HepG2 (cell line): ENCODE results near the gene ST6GALNAC4. TPM values are rescaled to one million over a fixed set of nuclear protein-coding genes. Genes with fewer than 3 reads are reported as not detected.

Experiments used
- AGO2 ChIP-seq: fragments of 200-400 bp; formaldehyde crosslinking; optimal IDR thresholded peaks from 2 replicates; pipeline ENCODE3; 2017; ENCODE audit warnings: mild to moderate bottlenecking, low read depth, low read length, moderate library complexity
- AKAP8 ChIP-seq: sonication (generic); formaldehyde crosslinking; IDR thresholded peaks from 2 replicates; pipeline ENCODE4 v1.5.1; 2020; ENCODE audit warnings: mild to moderate bottlenecking, missing genetic modification reagents
- EED ChIP-seq: sonication (generic); formaldehyde crosslinking; IDR thresholded peaks from 2 replicates; pipeline ENCODE4 v1.5.0; 2020; ENCODE audit warnings: mild to moderate bottlenecking, missing genetic modification reagents
- FLYWCH1 ChIP-seq: sonication (generic); formaldehyde crosslinking; IDR thresholded peaks from 2 replicates; pipeline ENCODE4 v1.8.1; 2023; ENCODE audit warnings: mild to moderate bottlenecking, missing genetic modification reagents
- GATAD2A ChIP-seq: IDR thresholded peaks from 2 replicates; pipeline ENCODE4 v1.6.1; 2016
- HOXA7 ChIP-seq: sonication (generic); formaldehyde crosslinking; IDR thresholded peaks from 2 replicates; pipeline ENCODE4 v1.8.1; 2022; ENCODE audit warnings: mild to moderate bottlenecking, missing genetic modification reagents, moderate library complexity
- HOXA9 ChIP-seq: sonication (generic); formaldehyde crosslinking; IDR thresholded peaks from 2 replicates; pipeline ENCODE4 v1.8.1; 2022; ENCODE audit warnings: missing genetic modification reagents, mild to moderate bottlenecking, moderate library complexity, borderline replicate concordance
- KLF9 ChIP-seq: IDR thresholded peaks from 2 replicates; pipeline ENCODE4 v1.6.1; 2016; ENCODE audit warnings: low read depth
- LCORL ChIP-seq, 2 experiments: fragments of 450-650 bp in 1 of 2; sonication (generic) in 1 of 2; formaldehyde crosslinking in 1 of 2; IDR thresholded peaks; 2 replicates each; pipeline versions ENCODE4 v1.5.0 to v1.6.1; 2017 to 2020; ENCODE audit warnings: antibody characterized with exemption in 1 of 2, missing genetic modification reagents in 1 of 2
- MAF1 ChIP-seq: sonication (generic); formaldehyde crosslinking; IDR thresholded peaks from 2 replicates; pipeline ENCODE4 v1.5.0; 2020; ENCODE audit warnings: missing genetic modification reagents, borderline replicate concordance
- MBD4 ChIP-seq: IDR thresholded peaks from 2 replicates; pipeline ENCODE4 v1.6.1; 2012; ENCODE audit warnings: low read length, inconsistent platforms, borderline replicate concordance
- MTF1 ChIP-seq: sonication (generic); formaldehyde crosslinking; IDR thresholded peaks from 2 replicates; pipeline ENCODE4 v1.5.0; 2020; ENCODE audit warnings: missing genetic modification reagents
- SAFB2 ChIP-seq: sonication (generic); formaldehyde crosslinking; IDR thresholded peaks from 2 replicates; pipeline ENCODE4 v1.5.1; 2020; ENCODE audit warnings: missing genetic modification reagents, low read depth, mild to moderate bottlenecking, borderline replicate concordance
- SNAPC2 ChIP-seq: sonication (generic); formaldehyde crosslinking; IDR thresholded peaks from 2 replicates; pipeline ENCODE4 v1.8.1; 2022; ENCODE audit warnings: mild to moderate bottlenecking, missing genetic modification reagents
- THYN1 ChIP-seq: sonication (generic); formaldehyde crosslinking; IDR thresholded peaks from 2 replicates; pipeline ENCODE4 v1.8.1; 2023; ENCODE audit warnings: low read depth, mild to moderate bottlenecking, moderate library complexity, missing genetic modification reagents, borderline replicate concordance
- TOE1 ChIP-seq: sonication (generic); formaldehyde crosslinking; IDR thresholded peaks from 2 replicates; pipeline ENCODE4 v1.4.0; 2020; ENCODE audit warnings: mild to moderate bottlenecking, missing genetic modification reagents
- XBP1 ChIP-seq: sonication (generic); formaldehyde crosslinking; IDR thresholded peaks from 2 replicates; pipeline ENCODE4 v1.5.0; 2020; ENCODE audit warnings: missing genetic modification reagents
- ZFP36L1 ChIP-seq: sonication (generic); formaldehyde crosslinking; IDR thresholded peaks from 2 replicates; pipeline ENCODE4 v1.8.0; 2022; ENCODE audit warnings: mild to moderate bottlenecking, missing genetic modification reagents, moderate library complexity
- ZNF207 ChIP-seq: fragments of 450-650 bp; IDR thresholded peaks from 2 replicates; pipeline ENCODE4 v1.6.1; 2016; ENCODE audit warnings: antibody characterized with exemption, borderline replicate concordance
- ZNF552 ChIP-seq: sonication (generic); formaldehyde crosslinking; IDR thresholded peaks from 2 replicates; pipeline ENCODE4 v1.9.0; 2022; ENCODE audit warnings: missing genetic modification reagents, mild to moderate bottlenecking, borderline replicate concordance
- ZNF569 ChIP-seq: sonication (generic); formaldehyde crosslinking; IDR thresholded peaks from 2 replicates; pipeline ENCODE4 v1.5.0; 2020; ENCODE audit warnings: mild to moderate bottlenecking, missing genetic modification reagents, moderate library complexity, borderline replicate concordance
- ZNF747 ChIP-seq: sonication (generic); formaldehyde crosslinking; IDR thresholded peaks from 2 replicates; pipeline ENCODE4 v1.8.1; 2023; ENCODE audit warnings: missing genetic modification reagents, mild to moderate bottlenecking, borderline replicate concordance
- ZNF780A ChIP-seq: sonication (generic); formaldehyde crosslinking; IDR thresholded peaks from 2 replicates; pipeline ENCODE4 v1.8.0; 2022; ENCODE audit warnings: mild to moderate bottlenecking, missing genetic modification reagents, moderate library complexity
- polyA plus RNA-seq, 8 experiments: library from polyadenylated mRNA; depleted of rRNA in 3 of 8; stranded (reverse) in 7 of 8; unstranded in 1 of 8; fragments of >200 nt; fragmentation: Illumina TruSeq in 4 of 8; extraction: Trizol in 4 of 8; gene quantifications; 2 replicates each; pipeline versions ENCODE4 v1.2.1 to v1.2.3, GENCODE V29; 2011 to 2016; ENCODE audit warnings: low read depth in 4 of 8, missing spikeins in 1 of 8, mixed read lengths in 1 of 8; ENCODE audit not compliant: insufficient read depth in 1 of 8
- total RNA-seq, 5 experiments: library from RNA; depleted of rRNA; stranded (reverse); fragments of >200 nt; fragmentation: Illumina TruSeq; extraction: Trizol; gene quantifications; 2 replicates each; pipeline ENCODE4 v1.2.3, GENCODE V29; 2016; ENCODE audit warnings: low read depth in 1 of 5
- TF ChIP-seq, protein P1 (sequence below): sonication (generic); formaldehyde crosslinking; IDR thresholded peaks from 2 replicates; pipeline ENCODE4 v1.4.0; 2020; ENCODE audit warnings: mild to moderate bottlenecking, missing genetic modification reagents

Gene ST6GALNAC4
- total and polyA plus RNA-seq, 2 of the 13 experiments (the other 11 are each of a cell fraction or from before 2014, with no cell fraction given): 18.8 to 27.7 TPM

DNA sequence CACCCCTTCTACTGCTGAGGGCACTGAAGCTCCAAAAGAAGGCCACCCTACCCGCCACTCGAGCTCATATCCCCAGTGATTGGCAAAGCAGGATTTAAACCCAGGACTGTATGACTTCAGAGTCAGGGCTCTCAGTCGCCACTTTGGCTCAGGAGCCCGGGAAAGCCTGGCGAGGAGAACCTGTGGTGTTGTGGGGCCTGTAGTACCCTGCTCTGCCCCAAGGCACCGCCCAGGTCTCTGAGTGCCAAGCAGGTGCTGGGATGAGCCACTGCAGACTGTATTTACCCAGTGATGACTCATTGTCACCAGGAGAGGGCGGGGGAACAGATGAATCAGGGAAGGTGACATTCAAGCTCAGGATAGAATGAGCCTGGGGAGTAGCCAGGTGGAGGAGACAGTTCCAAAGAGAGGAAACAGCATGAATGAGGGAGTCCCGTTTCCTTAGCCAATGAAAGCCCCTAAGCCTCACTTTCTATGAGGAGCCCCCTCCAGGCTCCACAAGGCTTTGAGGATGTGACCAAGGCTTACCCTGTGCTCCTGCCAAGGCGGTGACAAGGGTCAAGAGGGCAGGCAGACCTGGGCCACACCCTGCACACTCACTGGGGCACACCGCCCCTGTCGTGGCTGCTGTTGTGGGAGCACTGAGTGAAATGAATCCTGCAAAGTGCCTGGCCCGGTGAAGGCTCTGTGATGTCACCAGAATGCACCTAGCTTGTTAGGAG, 38.6 kb upstream of the ST6GALNAC4 start (continued):
- TF ChIP-seq ZNF207: no peak
- no peak for TF ChIP-seq TOE1 (CRISPR knock-in tag)
- TF ChIP-seq MTF1 (CRISPR knock-in tag): no peak
- no peak for TF ChIP-seq EED (CRISPR knock-in tag)
- no peak for TF ChIP-seq SAFB2
- TF ChIP-seq AKAP8: no peak
- no peak for TF ChIP-seq HOXA7
- no peak for TF ChIP-seq AGO2
- no peak for TF ChIP-seq FLYWCH1
- TF ChIP-seq, protein P1, sequence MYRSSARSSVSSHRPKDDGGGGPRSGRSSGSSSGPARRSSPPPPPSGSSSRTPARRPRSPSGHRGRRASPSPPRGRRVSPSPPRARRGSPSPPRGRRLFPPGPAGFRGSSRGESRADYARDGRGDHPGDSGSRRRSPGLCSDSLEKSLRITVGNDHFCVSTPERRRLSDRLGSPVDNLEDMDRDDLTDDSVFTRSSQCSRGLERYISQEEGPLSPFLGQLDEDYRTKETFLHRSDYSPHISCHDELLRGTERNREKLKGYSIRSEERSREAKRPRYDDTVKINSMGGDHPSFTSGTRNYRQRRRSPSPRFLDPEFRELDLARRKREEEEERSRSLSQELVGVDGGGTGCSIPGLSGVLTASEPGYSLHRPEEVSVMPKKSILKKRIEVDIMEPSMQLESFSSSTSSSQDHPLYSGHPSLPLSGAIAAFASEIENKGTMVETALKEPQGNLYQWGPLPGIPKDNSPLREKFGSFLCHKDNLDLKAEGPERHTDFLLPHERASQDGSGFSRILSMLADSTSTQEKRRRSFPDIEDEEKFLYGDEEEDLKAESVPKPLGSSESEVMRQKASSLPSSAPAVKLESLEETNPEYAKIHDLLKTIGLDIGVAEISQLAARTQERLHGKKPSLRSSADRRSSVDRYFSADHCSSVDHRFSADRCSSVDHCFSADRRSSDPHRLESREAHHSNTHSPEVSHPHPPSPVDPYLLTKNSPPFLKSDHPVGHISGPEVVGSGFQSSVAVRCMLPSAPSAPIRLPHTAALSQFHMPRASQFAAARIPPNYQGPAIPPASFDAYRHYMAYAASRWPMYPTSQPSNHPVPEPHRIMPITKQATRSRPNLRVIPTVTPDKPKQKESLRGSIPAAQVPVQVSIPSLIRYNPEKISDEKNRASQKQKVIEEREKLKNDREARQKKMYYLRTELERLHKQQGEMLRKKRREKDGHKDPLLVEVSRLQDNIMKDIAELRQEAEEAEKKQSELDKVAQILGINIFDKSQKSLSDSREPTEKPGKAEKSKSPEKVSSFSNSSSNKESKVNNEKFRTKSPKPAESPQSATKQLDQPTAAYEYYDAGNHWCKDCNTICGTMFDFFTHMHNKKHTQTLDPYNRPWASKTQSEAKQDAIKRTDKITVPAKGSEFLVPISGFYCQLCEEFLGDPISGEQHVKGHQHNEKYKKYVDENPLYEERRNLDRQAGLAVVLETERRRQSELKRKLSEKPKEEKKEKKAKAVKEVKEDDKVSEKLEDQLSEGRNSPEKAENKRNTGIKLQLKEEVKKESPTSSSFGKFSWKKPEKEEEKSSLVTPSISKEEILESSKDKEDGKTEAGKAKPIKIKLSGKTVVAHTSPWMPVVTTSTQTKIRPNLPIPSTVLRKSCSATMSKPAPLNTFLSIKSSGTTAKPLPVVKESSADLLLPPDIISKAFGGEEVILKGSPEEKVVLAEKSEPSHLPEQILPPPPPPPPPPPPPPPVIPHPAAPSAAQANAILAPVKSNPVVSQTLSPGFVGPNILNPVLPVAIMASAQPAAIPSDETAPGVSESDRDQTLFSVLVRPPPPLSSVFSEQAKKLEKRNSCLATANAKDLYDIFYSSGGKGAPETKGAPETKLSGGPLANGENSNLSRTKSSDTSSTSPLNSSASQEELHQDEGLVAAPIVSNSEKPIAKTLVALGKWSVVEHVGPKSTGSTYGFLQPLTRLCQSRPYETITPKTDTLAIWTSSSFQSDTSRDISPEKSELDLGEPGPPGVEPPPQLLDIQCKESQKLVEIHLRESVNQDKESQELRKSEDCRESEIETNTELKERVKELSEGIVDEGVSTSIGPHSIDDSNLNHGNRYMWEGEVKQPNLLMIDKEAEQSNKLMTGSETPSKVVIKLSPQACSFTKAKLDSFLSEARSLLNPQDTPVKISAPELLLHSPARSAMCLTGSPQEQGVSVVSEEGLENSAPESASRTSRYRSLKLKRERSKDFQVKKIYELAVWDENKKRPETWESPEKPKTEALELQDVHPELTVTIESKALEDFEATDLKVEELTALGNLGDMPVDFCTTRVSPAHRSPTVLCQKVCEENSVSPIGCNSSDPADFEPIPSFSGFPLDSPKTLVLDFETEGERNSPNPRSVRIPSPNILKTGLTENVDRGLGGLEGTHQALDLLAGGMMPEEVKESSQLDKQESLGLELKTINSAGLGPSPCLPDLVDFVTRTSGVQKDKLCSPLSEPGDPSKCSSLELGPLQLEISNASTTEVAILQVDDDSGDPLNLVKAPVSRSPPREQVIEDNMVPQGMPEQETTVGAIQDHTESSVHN: 0 out of 2 replicates have a peak, but pooled peaks have one; percentile 67
- peak; percentile 45; the same call in 1 of the 2 replicates for TF ChIP-seq SNAPC2 (CRISPR knock-in tag)
- no peak for TF ChIP-seq THYN1 (CRISPR knock-in tag)
- no peak for TF ChIP-seq HOXA9 (CRISPR knock-in tag)
- no peak for TF ChIP-seq LCORL (IDR thresholded peaks at IDR 0.05)
- peak; percentile 71 for TF ChIP-seq LCORL (CRISPR knock-in tag; IDR thresholded peaks at IDR 0.05)
- no peak for TF ChIP-seq MAF1
- TF ChIP-seq GATAD2A (CRISPR knock-in tag): peak; percentile 87
- TF ChIP-seq KLF9 (CRISPR knock-in tag): no peak
- TF ChIP-seq ZNF552: no peak
- TF ChIP-seq ZFP36L1: no peak
- TF ChIP-seq ZNF747 (CRISPR knock-in tag): no peak; the same call in 1 of the 2 replicates
- TF ChIP-seq XBP1 (CRISPR knock-in tag): no peak
- no peak for TF ChIP-seq ZNF569 (CRISPR knock-in tag)
- no peak for TF ChIP-seq MBD4
- TF ChIP-seq ZNF780A: no peak
